Prostate gland (tissue), 2 donors: Measurements from ENCODE around the gene MACO1.

Source experiments
- CTCF ChIP-seq, 4 experiments: fragments of 200-600 bp in 2 of 4; fragments of 450-650 bp in 2 of 4; sonication (generic) in 2 of 4; IDR thresholded peaks; 1 replicate in 3 of 4; 2 replicates in 1 of 4; pipeline ENCODE4 v1.5.1; 2016 to 2019; ENCODE audit warnings: antibody characterized with exemption in 4 of 4, mild to moderate bottlenecking in 2 of 4, moderate library complexity in 2 of 4
- POLR2A ChIP-seq: fragments of 450-650 bp; IDR thresholded peaks from one replicate; pipeline ENCODE4 v1.6.1; 2016; ENCODE audit warnings: antibody characterized with exemption, mild to moderate bottlenecking
- POLR2AphosphoS5 ChIP-seq: sonication (generic); formaldehyde crosslinking; IDR thresholded peaks from one replicate; pipeline ENCODE4 v1.6.1; 2017; ENCODE audit warnings: antibody characterized with exemption

GRCh38 chr1:25432749-25433388, 2.2 kb downstream of the MACO1 start:
- TF ChIP-seq POLR2AphosphoS5 (no peak), CTCF (IDR thresholded peaks at IDR 0.05) (no peak), POLR2A (no peak)
